Ovary (tissue), 3 donors: ENCODE data around the gene BID.

Experiments
- EP300 ChIP-seq: sonication (generic); formaldehyde crosslinking; IDR thresholded peaks from one replicate; pipeline ENCODE4 v1.6.1; 2017; ENCODE audit warnings: antibody characterized with exemption
- POLR2A ChIP-seq: fragments of 450-650 bp; IDR thresholded peaks from one replicate; pipeline ENCODE4 v1.6.1; 2017; ENCODE audit warnings: antibody characterized with exemption, mild to moderate bottlenecking, moderate library complexity
- TF ChIP-seq, protein P1 (sequence below), 3 donors: fragments of 450-650 bp in 2 of 3; fragments of 200-600 bp in 1 of 3; IDR thresholded peaks; one replicate each; pipeline versions ENCODE4 v1.5.1 to v1.8.0; 2016 to 2022; ENCODE audit warnings: antibody characterized with exemption in 3 of 3, mild to moderate bottlenecking in 1 of 3
- donor health status: DM: no; HTN: no; CAD: no.

DNA sequence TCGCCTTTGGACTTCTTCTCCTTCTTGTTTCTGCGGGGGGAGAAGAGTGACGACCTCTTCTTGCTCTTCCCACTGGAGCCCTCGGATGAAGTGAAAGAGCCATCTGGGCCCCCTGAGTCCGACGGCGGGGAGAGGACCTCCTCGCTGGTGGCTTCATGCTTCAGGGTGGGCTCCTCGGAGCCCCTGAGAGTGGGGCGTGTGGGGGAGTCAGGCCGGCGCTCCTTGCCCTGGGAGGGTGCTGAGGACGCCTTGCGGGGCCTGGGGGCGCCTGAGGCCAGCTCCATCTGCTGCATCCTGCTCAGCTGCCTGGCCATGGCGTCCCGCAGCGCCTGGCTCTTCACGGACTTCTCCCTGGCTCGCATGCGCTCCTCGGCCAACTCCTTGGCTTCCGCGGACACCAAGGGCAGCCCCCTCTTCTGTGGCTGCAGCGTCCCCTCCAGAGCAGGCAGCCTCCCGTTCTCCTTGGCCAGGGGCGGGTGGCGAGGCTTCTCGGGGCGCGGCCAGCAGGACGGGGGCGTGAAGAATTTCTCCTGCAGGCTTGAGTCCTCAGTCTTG is 43.3 kb upstream of the BID start:
- TF ChIP-seq, protein P1, sequence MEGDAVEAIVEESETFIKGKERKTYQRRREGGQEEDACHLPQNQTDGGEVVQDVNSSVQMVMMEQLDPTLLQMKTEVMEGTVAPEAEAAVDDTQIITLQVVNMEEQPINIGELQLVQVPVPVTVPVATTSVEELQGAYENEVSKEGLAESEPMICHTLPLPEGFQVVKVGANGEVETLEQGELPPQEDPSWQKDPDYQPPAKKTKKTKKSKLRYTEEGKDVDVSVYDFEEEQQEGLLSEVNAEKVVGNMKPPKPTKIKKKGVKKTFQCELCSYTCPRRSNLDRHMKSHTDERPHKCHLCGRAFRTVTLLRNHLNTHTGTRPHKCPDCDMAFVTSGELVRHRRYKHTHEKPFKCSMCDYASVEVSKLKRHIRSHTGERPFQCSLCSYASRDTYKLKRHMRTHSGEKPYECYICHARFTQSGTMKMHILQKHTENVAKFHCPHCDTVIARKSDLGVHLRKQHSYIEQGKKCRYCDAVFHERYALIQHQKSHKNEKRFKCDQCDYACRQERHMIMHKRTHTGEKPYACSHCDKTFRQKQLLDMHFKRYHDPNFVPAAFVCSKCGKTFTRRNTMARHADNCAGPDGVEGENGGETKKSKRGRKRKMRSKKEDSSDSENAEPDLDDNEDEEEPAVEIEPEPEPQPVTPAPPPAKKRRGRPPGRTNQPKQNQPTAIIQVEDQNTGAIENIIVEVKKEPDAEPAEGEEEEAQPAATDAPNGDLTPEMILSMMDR (IDR thresholded peaks at IDR 0.05) = no peak
- no peak for TF ChIP-seq POLR2A
- TF ChIP-seq EP300 = no peak
